ENCODE measurements around the gene HS3ST5.

GRCh38 chr6:114106020-114106419, 236.8 kb downstream of the HS3ST5 start:
- TF ChIP-seq, protein P1, sequence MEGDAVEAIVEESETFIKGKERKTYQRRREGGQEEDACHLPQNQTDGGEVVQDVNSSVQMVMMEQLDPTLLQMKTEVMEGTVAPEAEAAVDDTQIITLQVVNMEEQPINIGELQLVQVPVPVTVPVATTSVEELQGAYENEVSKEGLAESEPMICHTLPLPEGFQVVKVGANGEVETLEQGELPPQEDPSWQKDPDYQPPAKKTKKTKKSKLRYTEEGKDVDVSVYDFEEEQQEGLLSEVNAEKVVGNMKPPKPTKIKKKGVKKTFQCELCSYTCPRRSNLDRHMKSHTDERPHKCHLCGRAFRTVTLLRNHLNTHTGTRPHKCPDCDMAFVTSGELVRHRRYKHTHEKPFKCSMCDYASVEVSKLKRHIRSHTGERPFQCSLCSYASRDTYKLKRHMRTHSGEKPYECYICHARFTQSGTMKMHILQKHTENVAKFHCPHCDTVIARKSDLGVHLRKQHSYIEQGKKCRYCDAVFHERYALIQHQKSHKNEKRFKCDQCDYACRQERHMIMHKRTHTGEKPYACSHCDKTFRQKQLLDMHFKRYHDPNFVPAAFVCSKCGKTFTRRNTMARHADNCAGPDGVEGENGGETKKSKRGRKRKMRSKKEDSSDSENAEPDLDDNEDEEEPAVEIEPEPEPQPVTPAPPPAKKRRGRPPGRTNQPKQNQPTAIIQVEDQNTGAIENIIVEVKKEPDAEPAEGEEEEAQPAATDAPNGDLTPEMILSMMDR (IDR thresholded peaks at IDR 0.05), result no peak
- no peak for TF ChIP-seq POLR2A (IDR thresholded peaks at IDR 0.05)

All from thyroid gland (tissue), 4 donors.